Neural progenitor cell (in vitro differentiated cells): Measurements from ENCODE around the gene TRAPPC3.

Experiments
- CTCF ChIP-seq: fragments of 200-600 bp; sonication (generic); IDR thresholded peaks from 2 replicates; pipeline ENCODE4 v1.5.1; 2017; ENCODE audit warnings: antibody characterized with exemption, mild to moderate bottlenecking
- EZH2 ChIP-seq: fragments of 200-600 bp; sonication (generic); IDR thresholded peaks from 2 replicates; pipeline ENCODE4 v1.6.1; 2017; ENCODE audit warnings: antibody characterized with exemption, mild to moderate bottlenecking, moderate library complexity

- TF ChIP-seq CTCF: no peak
- no peak for TF ChIP-seq EZH2
Observed at GRCh38 chr1:36133484-36133883, 15.8 kb downstream of the TRAPPC3 start.
